ENCODE data around the gene BAAT.

Gene BAAT

GRCh38 chr9:101362450-101362849 lies 22.4 kb downstream of the BAAT start:
- H3K27ac ChIP-seq (ENCODE audit: low read length): no peak overlapping the region
- H3K4me1 ChIP-seq (ENCODE audit: low read length): no peaks in the 10 kb centered on the region
- H3K36me3 ChIP-seq (replicated peaks; ENCODE audit: low read depth, low read length): no peaks in the 10 kb centered on the region
- no peaks in the 10 kb centered on the region for H3K27me3 ChIP-seq (ENCODE audit: low read depth, low read length)
- no peak overlapping the region for H3K9ac ChIP-seq (ENCODE audit: low read length)
- no peak for TF ChIP-seq EZH2phosphoT487 (IDR thresholded peaks at IDR 0.05; ENCODE audit: low read depth)
- H4K20me1 ChIP-seq (ENCODE audit: insufficient read depth, low read length): no peaks in the 10 kb centered on the region
- H2AFZ ChIP-seq (ENCODE audit: low read depth, low read length): no peak overlapping the region
- no peak overlapping the region for H3K4me3 ChIP-seq (ENCODE audit: low read length)
- no peaks in the 10 kb centered on the region for H3K79me2 ChIP-seq (ENCODE audit: low read length)
- no peaks in the 10 kb centered on the region for H3K9me3 ChIP-seq (ENCODE audit: insufficient read depth, low read length)
- no peak overlapping the region for H3K4me2 ChIP-seq (ENCODE audit: low read length)

GRCh38 chr9:101360647-101361046 lies 24.2 kb downstream of the BAAT start:
- Histone ChIP-seq H3K27ac (ENCODE audit: low read length) (no peak overlapping the region), H3K79me2 (ENCODE audit: low read length) (no peaks in the 10 kb centered on the region), H3K4me2 (ENCODE audit: low read length) (no peak overlapping the region), H3K36me3 (replicated peaks; ENCODE audit: low read depth, low read length) (no peaks in the 10 kb centered on the region), H3K9me3 (ENCODE audit: insufficient read depth, low read length) (no peaks in the 10 kb centered on the region), H3K4me1 (ENCODE audit: low read length) (no peaks in the 10 kb centered on the region), H3K27me3 (ENCODE audit: low read depth, low read length) (no peaks in the 10 kb centered on the region), H3K4me3 (ENCODE audit: low read length) (no peak overlapping the region), H2AFZ (ENCODE audit: low read depth, low read length) (no peak overlapping the region), H4K20me1 (ENCODE audit: insufficient read depth, low read length) (no peaks in the 10 kb centered on the region), H3K9ac (ENCODE audit: low read length) (no peak overlapping the region)
- no peak for TF ChIP-seq EZH2phosphoT487 (IDR thresholded peaks at IDR 0.05; ENCODE audit: low read depth)
- TF ChIP-seq CTCF (IDR thresholded peaks at IDR 0.05; ENCODE audit: low read depth, low read length): no peak

- no peaks in the 10 kb centered on the region for H3K27me3 ChIP-seq (ENCODE audit: low read depth, low read length)
- no peak overlapping the region for H3K27ac ChIP-seq (ENCODE audit: low read length)
- H3K9ac ChIP-seq (ENCODE audit: low read length): no peak overlapping the region
- H2AFZ ChIP-seq (ENCODE audit: low read depth, low read length): no peak overlapping the region
- no peak overlapping the region for H3K4me3 ChIP-seq (ENCODE audit: low read length)
- no peaks in the 10 kb centered on the region for H3K36me3 ChIP-seq (replicated peaks; ENCODE audit: low read depth, low read length)
- H3K9me3 ChIP-seq (ENCODE audit: insufficient read depth, low read length): no peaks in the 10 kb centered on the region
- no peaks in the 10 kb centered on the region for H3K4me1 ChIP-seq (ENCODE audit: low read length)
- H3K79me2 ChIP-seq (ENCODE audit: low read length): no peaks in the 10 kb centered on the region
- no peaks in the 10 kb centered on the region for H4K20me1 ChIP-seq (ENCODE audit: insufficient read depth, low read length)
- no peak overlapping the region for H3K4me2 ChIP-seq (ENCODE audit: low read length)
- TF ChIP-seq EZH2phosphoT487 (IDR thresholded peaks at IDR 0.05; ENCODE audit: low read depth): no peak
- TF ChIP-seq CTCF (IDR thresholded peaks at IDR 0.05; ENCODE audit: low read depth, low read length): no peak
These were observed 25.1 kb downstream of the BAAT start for GRCh38 chr9:101359679-101360078.

GRCh38 chr9:101356619-101357018 lies 28.2 kb downstream of the BAAT start:
- Histone ChIP-seq H3K4me1 (ENCODE audit: low read length) (no peaks in the 10 kb centered on the region), H3K9me3 (ENCODE audit: insufficient read depth, low read length) (no peaks in the 10 kb centered on the region), H4K20me1 (ENCODE audit: insufficient read depth, low read length) (no peaks in the 10 kb centered on the region), H3K4me2 (ENCODE audit: low read length) (no peak overlapping the region), H3K9ac (ENCODE audit: low read length) (no peak overlapping the region), H3K27ac (ENCODE audit: low read length) (no peak overlapping the region), H3K36me3 (replicated peaks; ENCODE audit: low read depth, low read length) (no peaks in the 10 kb centered on the region), H3K27me3 (ENCODE audit: low read depth, low read length) (no peaks in the 10 kb centered on the region), H3K4me3 (ENCODE audit: low read length) (no peak overlapping the region), H3K79me2 (ENCODE audit: low read length) (no peaks in the 10 kb centered on the region), H2AFZ (ENCODE audit: low read depth, low read length) (no peak overlapping the region)
- TF ChIP-seq CTCF (IDR thresholded peaks at IDR 0.05; ENCODE audit: low read depth, low read length) (no peak), EZH2phosphoT487 (IDR thresholded peaks at IDR 0.05; ENCODE audit: low read depth) (no peak)

All from OCI-LY3 (cell line).